Progenitor cell of endocrine pancreas (in vitro differentiated cells): ENCODE results near the gene FGFRL1. TPM values are rescaled to one million over a fixed set of nuclear protein-coding genes. Genes with fewer than 3 reads are reported as not detected.

Source experiments
- DNase-seq: peaks from one replicate; pipeline ENCODE4 v3.0.0; 2021; ENCODE audit warnings: low spot score; ENCODE audit not compliant: unreplicated experiment
- H3K27ac Mint-ChIP-seq: 2 replicates; pipeline ENCODE4 v1.8.0; 2021; ENCODE audit warnings: mild to moderate bottlenecking, moderate library complexity, mixed read lengths
- H3K27me3 Mint-ChIP-seq: 2 replicates; pipeline ENCODE4 v1.8.0; 2021; ENCODE audit warnings: mixed read lengths
- H3K36me3 Mint-ChIP-seq: 2 replicates; pipeline ENCODE4 v1.8.0; 2022; ENCODE audit warnings: mixed read lengths; ENCODE audit not compliant: insufficient read depth
- H3K4me1 Mint-ChIP-seq: 2 replicates; pipeline ENCODE4 v1.8.0; 2021; ENCODE audit warnings: low read depth, mixed read lengths
- H3K4me3 Mint-ChIP-seq: 2 replicates; pipeline ENCODE4 v1.8.0; 2021; ENCODE audit warnings: low read depth, mild to moderate bottlenecking, moderate library complexity, mixed read lengths
- H3K9me3 Mint-ChIP-seq: 2 replicates; pipeline ENCODE4 v1.8.0; 2021; ENCODE audit warnings: low read depth, mixed read lengths
- CTCF ChIP-seq: fragments of 200-600 bp; sonication (generic); IDR thresholded peaks from one replicate; pipeline ENCODE4 v1.5.0; 2021; ENCODE audit warnings: antibody characterized with exemption, mild to moderate bottlenecking; ENCODE audit not compliant: unreplicated experiment
- total RNA-seq: library from RNA; stranded (reverse); gene quantifications from 2 replicates; pipeline ENCODE4 v1.2.1, GENCODE V29; 2021

The FGFRL1 gene
- total RNA-seq, 1 donor from 2014 or later: 126 TPM

GRCh38 chr4:1023895-1024740 lies 12.7 kb downstream of the FGFRL1 start:
- no peak for DNase-seq
- peaks cover 8% of the 10 kb centered on the region for H3K36me3 Mint-ChIP-seq
- peaks cover 3% of the 10 kb centered on the region for H3K4me1 Mint-ChIP-seq
- no peaks in the 10 kb centered on the region for H3K27me3 Mint-ChIP-seq
- no peak overlapping the region for H3K4me3 Mint-ChIP-seq
- no peaks in the 10 kb centered on the region for H3K9me3 Mint-ChIP-seq
- TF ChIP-seq CTCF: no peak
- no peak overlapping the region for H3K27ac Mint-ChIP-seq

GRCh38 chr4:1024882-1025545 lies 13.6 kb downstream of the FGFRL1 start:
- Mint-ChIP-seq H3K9me3 (no peaks in the 10 kb centered on the region), H3K27ac (no peak overlapping the region), H3K4me1 (peaks cover 2% of the 10 kb centered on the region), H3K36me3 (peaks cover 8% of the 10 kb centered on the region), H3K27me3 (no peaks in the 10 kb centered on the region), H3K4me3 (no peak overlapping the region)
- DNase-seq: no peak
- TF ChIP-seq CTCF: no peak

GRCh38 chr4:1026115-1026514 lies 14.7 kb downstream of the FGFRL1 start:
- Mint-ChIP-seq H3K36me3 (peaks cover 8% of the 10 kb centered on the region), H3K4me3 (no peak overlapping the region), H3K27ac (no peak overlapping the region), H3K4me1 (peaks cover 2% of the 10 kb centered on the region), H3K9me3 (no peaks in the 10 kb centered on the region), H3K27me3 (no peaks in the 10 kb centered on the region)
- DNase-seq: no peak
- TF ChIP-seq CTCF: no peak

GRCh38 chr4:1027219-1027914 lies 15.9 kb downstream of the FGFRL1 start:
- no peak for TF ChIP-seq CTCF
- Mint-ChIP-seq H3K27ac (no peak overlapping the region), H3K27me3 (no peaks in the 10 kb centered on the region), H3K9me3 (no peaks in the 10 kb centered on the region), H3K4me3 (no peak overlapping the region), H3K4me1 (peaks cover 2% of the 10 kb centered on the region), H3K36me3 (peaks cover 8% of the 10 kb centered on the region)
- DNase-seq: no peak

- Mint-ChIP-seq H3K27me3 (no peaks in the 10 kb centered on the region), H3K9me3 (no peaks in the 10 kb centered on the region), H3K27ac (no peak overlapping the region), H3K36me3 (peaks cover 8% of the 10 kb centered on the region), H3K4me1 (peaks cover 2% of the 10 kb centered on the region), H3K4me3 (no peak overlapping the region)
- no peak for TF ChIP-seq CTCF
- DNase-seq: no peak
Measured at GRCh38 chr4:1027915-1028238, 16.5 kb downstream of the FGFRL1 start.
